Astrocyte (in vitro differentiated cells and primary cell): Measurements from ENCODE around the gene BUD23. TPM values are rescaled to one million over a fixed set of nuclear protein-coding genes. Genes with fewer than 3 reads are reported as not detected.

Source experiments
- DNase-seq: peaks from one replicate; pipeline ENCODE4 v3.0.0-alpha.2; 2010; ENCODE audit warnings: low read depth
- FAIRE-seq: peaks from 2 replicates; lab custom pipeline; 2011; peaks lifted over from hg19 to GRCh38; lab: Jason Lieb, UNC
- H2AFZ ChIP-seq: 2 replicates; pipeline ENCODE4 v1.6.0; 2012; ENCODE audit warnings: low read depth, low read length, inconsistent platforms
- H3K27ac ChIP-seq: 2 replicates; pipeline ENCODE4 v1.5.1; 2011; ENCODE audit warnings: low read depth, low read length, inconsistent platforms
- H3K27me3 ChIP-seq: 2 replicates; pipeline ENCODE4 v1.6.0; 2011; ENCODE audit warnings: low read length, inconsistent platforms; ENCODE audit not compliant: insufficient read depth
- H3K36me3 ChIP-seq: 2 replicates; pipeline ENCODE4 v1.5.1; 2011; ENCODE audit warnings: low read length, inconsistent platforms; ENCODE audit not compliant: insufficient read depth
- H3K4me1 ChIP-seq: 2 replicates; pipeline ENCODE4 v1.5.1; 2011; ENCODE audit warnings: low read length, inconsistent platforms; ENCODE audit not compliant: insufficient read depth
- H3K4me2 ChIP-seq: 2 replicates; pipeline ENCODE4 v1.6.0; 2012; ENCODE audit warnings: low read length, inconsistent platforms
- H3K4me3 ChIP-seq: 2 replicates; pipeline ENCODE4 v1.5.1; 2011; ENCODE audit warnings: low read depth, mild to moderate bottlenecking, low read length, inconsistent platforms; ENCODE audit not compliant: insufficient read depth
- H3K79me2 ChIP-seq: 2 replicates; pipeline ENCODE4 v1.6.0; 2012; ENCODE audit warnings: mild to moderate bottlenecking, low read length, inconsistent platforms; ENCODE audit not compliant: insufficient read depth
- H3K9ac ChIP-seq: 2 replicates; pipeline ENCODE4 v1.6.0; 2012; ENCODE audit warnings: mild to moderate bottlenecking, low read length, inconsistent platforms
- H3K9me3 ChIP-seq: 2 replicates; pipeline ENCODE4 v1.5.1; 2012; ENCODE audit warnings: low read depth, mild to moderate bottlenecking, low read length, inconsistent platforms; ENCODE audit not compliant: insufficient read depth
- H4K20me1 ChIP-seq: 2 replicates; pipeline ENCODE4 v1.6.0; 2012; ENCODE audit warnings: low read length, inconsistent platforms; ENCODE audit not compliant: insufficient read depth
- H3K27ac Mint-ChIP-seq: one replicate; pipeline ENCODE4 v1.8.0; 2021; ENCODE audit warnings: mild to moderate bottlenecking, mixed read lengths; ENCODE audit not compliant: unreplicated experiment
- H3K27me3 Mint-ChIP-seq: one replicate; pipeline ENCODE4 v1.8.0; 2021; ENCODE audit warnings: low read depth, mixed read lengths; ENCODE audit not compliant: unreplicated experiment
- H3K36me3 Mint-ChIP-seq: one replicate; pipeline ENCODE4 v1.8.0; 2021; ENCODE audit warnings: low read depth, mixed read lengths; ENCODE audit not compliant: unreplicated experiment
- H3K4me1 Mint-ChIP-seq: one replicate; pipeline ENCODE4 v1.8.0; 2021; ENCODE audit warnings: low read depth, mixed read lengths; ENCODE audit not compliant: unreplicated experiment
- H3K4me3 Mint-ChIP-seq: one replicate; pipeline ENCODE4 v1.8.0; 2021; ENCODE audit warnings: mild to moderate bottlenecking, moderate library complexity, mixed read lengths; ENCODE audit not compliant: unreplicated experiment
- H3K9me3 Mint-ChIP-seq: one replicate; pipeline ENCODE4 v1.8.0; 2021; ENCODE audit warnings: mild to moderate bottlenecking, mixed read lengths; ENCODE audit not compliant: unreplicated experiment
- CTCF ChIP-seq: IDR thresholded peaks from 2 replicates; pipeline ENCODE4 v1.5.1; 2011; ENCODE audit warnings: low read depth, mild to moderate bottlenecking, inconsistent platforms, low read length, moderate library complexity; ENCODE audit not compliant: insufficient read depth
- EZH2 ChIP-seq: IDR thresholded peaks from 2 replicates; pipeline ENCODE4 v1.6.1; 2012; ENCODE audit warnings: mild to moderate bottlenecking, low read length, inconsistent platforms; ENCODE audit not compliant: insufficient read depth
- total RNA-seq: library from RNA; stranded (reverse); gene quantifications from 2 replicates; pipeline ENCODE4 v1.2.1, GENCODE V29; 2021

Gene BUD23
- total RNA-seq, 1 donor from 2014 or later: 73.1 TPM

DNA sequence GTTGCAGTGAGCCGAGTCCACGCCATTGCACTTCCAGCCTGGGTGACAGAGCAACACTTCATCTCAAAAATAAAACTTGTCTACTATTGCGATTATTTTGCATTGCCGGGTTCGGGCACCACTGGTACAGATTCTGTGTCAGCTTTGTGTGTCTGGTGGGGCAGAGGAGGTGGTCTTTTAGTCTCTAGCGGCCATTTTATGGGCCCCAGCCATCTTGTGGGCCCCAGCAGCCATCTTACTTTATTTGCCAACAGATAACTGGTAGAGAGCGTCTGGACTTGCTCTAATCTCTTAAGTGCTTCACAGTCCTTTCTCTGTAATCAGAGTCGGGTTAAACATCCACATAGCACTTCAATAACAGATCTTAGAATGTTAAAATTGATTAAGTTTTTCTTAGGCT lies 4.9 kb downstream of the BUD23 start:
- peaks cover 60% of the 10 kb centered on the region for H3K79me2 ChIP-seq
- no peak overlapping the region for H3K9ac ChIP-seq

DNA sequence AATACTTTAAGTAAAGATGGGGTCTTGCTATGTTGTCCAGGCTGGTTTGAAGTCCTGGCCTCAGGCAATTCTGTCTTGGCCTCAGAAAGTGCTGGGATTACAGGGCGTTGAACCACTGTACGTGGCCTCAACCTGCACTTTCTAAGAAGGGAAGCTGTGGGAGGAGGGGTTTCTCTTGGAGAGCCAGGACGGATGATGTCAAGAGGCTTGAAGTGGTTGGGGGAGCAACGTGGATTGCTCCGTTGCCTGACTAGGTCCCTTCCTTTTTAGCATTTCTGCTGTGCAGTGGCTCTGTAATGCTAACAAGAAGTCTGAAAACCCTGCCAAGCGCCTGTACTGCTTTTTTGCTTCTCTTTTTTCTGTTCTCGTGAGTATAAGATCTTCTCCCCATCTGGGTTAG lies 7.2 kb downstream of the BUD23 start:
- H4K20me1 ChIP-seq: peaks cover 32% of the 10 kb centered on the region
- no peak overlapping the region for H3K27ac ChIP-seq
- no peak for FAIRE-seq
- H3K9ac ChIP-seq: no peak overlapping the region
- no peak overlapping the region for H3K4me3 ChIP-seq
- no peaks in the 10 kb centered on the region for H3K4me1 ChIP-seq
- no peaks in the 10 kb centered on the region for H3K9me3 ChIP-seq
- H3K4me3 Mint-ChIP-seq: no peak overlapping the region
- TF ChIP-seq CTCF (no peak), EZH2 (no peak)
- H3K36me3 ChIP-seq: peaks cover 37% of the 10 kb centered on the region
- H2AFZ ChIP-seq: no peak overlapping the region
- no peak overlapping the region for H3K4me2 ChIP-seq
- DNase-seq: no peak
- no peak overlapping the region for H3K27ac Mint-ChIP-seq
- H3K36me3 Mint-ChIP-seq: peaks cover 42% of the 10 kb centered on the region
- no peaks in the 10 kb centered on the region for H3K27me3 Mint-ChIP-seq
- H3K4me1 Mint-ChIP-seq: no peaks in the 10 kb centered on the region
- H3K9me3 Mint-ChIP-seq: no peaks in the 10 kb centered on the region
- H3K79me2 ChIP-seq: peaks cover 38% of the 10 kb centered on the region
- H3K27me3 ChIP-seq: no peaks in the 10 kb centered on the region

More for the DNA sequence above, 4.9 kb downstream of the BUD23 start:
- no peak overlapping the region for H3K4me2 ChIP-seq
- TF ChIP-seq EZH2: no peak
- no peak for TF ChIP-seq CTCF
- Mint-ChIP-seq H3K36me3 (peaks cover 36% of the 10 kb centered on the region), H3K4me1 (no peaks in the 10 kb centered on the region), H3K27ac (no peak overlapping the region), H3K4me3 (no peak overlapping the region), H3K9me3 (no peaks in the 10 kb centered on the region), H3K27me3 (no peaks in the 10 kb centered on the region)
- no peak overlapping the region for H3K27ac ChIP-seq
- no peaks in the 10 kb centered on the region for H3K9me3 ChIP-seq
- H3K4me3 ChIP-seq: no peak overlapping the region
- H2AFZ ChIP-seq: no peak overlapping the region
- DNase-seq: no peak
- FAIRE-seq: no peak
- H3K36me3 ChIP-seq: peaks cover 27% of the 10 kb centered on the region
- H3K4me1 ChIP-seq: no peaks in the 10 kb centered on the region
- peaks cover 28% of the 10 kb centered on the region for H4K20me1 ChIP-seq
- H3K27me3 ChIP-seq: no peaks in the 10 kb centered on the region

GRCh38 chr7:73696372-73696771 lies 13.0 kb downstream of the BUD23 start:
- DNase-seq: no peak
- peaks cover 29% of the 10 kb centered on the region for H3K36me3 ChIP-seq

More at GRCh38 chr7:73696372-73696771, 13.0 kb downstream of the BUD23 start:
- H3K9ac ChIP-seq: no peak overlapping the region
- Mint-ChIP-seq H3K27me3 (no peaks in the 10 kb centered on the region), H3K36me3 (peaks cover 32% of the 10 kb centered on the region), H3K27ac (no peak overlapping the region), H3K4me1 (no peaks in the 10 kb centered on the region), H3K9me3 (no peaks in the 10 kb centered on the region), H3K4me3 (no peak overlapping the region)
- H3K4me1 ChIP-seq: no peaks in the 10 kb centered on the region
- no peak for FAIRE-seq
- peaks cover 55% of the 10 kb centered on the region for H4K20me1 ChIP-seq
- H3K27ac ChIP-seq: no peak overlapping the region
- H2AFZ ChIP-seq: no peak overlapping the region
- no peaks in the 10 kb centered on the region for H3K9me3 ChIP-seq
- H3K4me2 ChIP-seq: no peak overlapping the region
- no peaks in the 10 kb centered on the region for H3K27me3 ChIP-seq
- peaks cover 4% of the 10 kb centered on the region for H3K79me2 ChIP-seq
- no peak overlapping the region for H3K4me3 ChIP-seq
- TF ChIP-seq EZH2: no peak
- no peak for TF ChIP-seq CTCF
